IMR-90 (cell line): ENCODE data around the gene ATOH8. TPM values are rescaled to one million over a fixed set of nuclear protein-coding genes. Genes with fewer than 3 reads are reported as not detected.

ENCODE experiments used
- ATAC-seq: fragments of 200-7000 bp; cut with Tn5 transposase; 2 replicates; pipeline ENCODE4 v1.9.1; 2020; ENCODE audit warnings: low read depth, mild to moderate bottlenecking, moderate library complexity
- BruUV-seq: library from RNA; stranded (reverse); fragments of 400-500 nt; replicated peaks from 2 replicates; lab custom pipeline; 2021; lab: Mats Ljungman, UMichigan
- CTCF ChIA-PET: fragments of 300-600 bp; formaldehyde crosslinking; extraction: SDS; loops from one replicate; lab custom pipeline; 2021; ENCODE audit warnings: antibody characterized with exemption; lab: Yijun Ruan, JAX
- POLR2A ChIA-PET: fragments of 300-600 bp; sonication (Branson Sonifier 250); formaldehyde crosslinking; loops from one replicate; lab custom pipeline; 2022; ENCODE audit warnings: antibody characterized with exemption; ENCODE audit not compliant: unreplicated experiment; lab: Charles Lee
- DNase-seq: peaks from one replicate; pipeline ENCODE4 v3.0.0; 2013
- H2AFZ ChIP-seq: replicated peaks from 2 replicates; pipeline ENCODE3; 2013; ENCODE audit warnings: low read length, mild to moderate bottlenecking; ENCODE audit not compliant: poor library complexity
- H2AK5ac ChIP-seq: 2 replicates; pipeline ENCODE4 v1.6.1; 2013; ENCODE audit warnings: low read depth, low read length, inconsistent platforms
- H2AK9ac ChIP-seq: replicated peaks from 2 replicates; pipeline ENCODE3; 2013; ENCODE audit warnings: mild to moderate bottlenecking, low read depth, low read length, moderate library complexity; ENCODE audit not compliant: poor library complexity
- H2BK120ac ChIP-seq: 2 replicates; pipeline ENCODE4 v1.6.1; 2013; ENCODE audit warnings: low read depth, low read length, inconsistent platforms
- H2BK15ac ChIP-seq: 3 replicates; pipeline ENCODE4 v1.6.1; 2013; ENCODE audit warnings: low read depth, low read length, inconsistent platforms
- H2BK20ac ChIP-seq: 2 replicates; pipeline ENCODE4 v1.6.1; 2013; ENCODE audit warnings: low read depth, mild to moderate bottlenecking, inconsistent platforms, low read length, moderate library complexity
- H2BK5ac ChIP-seq: 2 replicates; pipeline ENCODE4 v1.6.1; 2013; ENCODE audit warnings: mild to moderate bottlenecking, low read depth, low read length, inconsistent platforms; ENCODE audit not compliant: poor library complexity, severe bottlenecking
- H3K14ac ChIP-seq: replicated peaks from 2 replicates; pipeline ENCODE4 v1.6.1; 2013; ENCODE audit warnings: low read depth, low read length, inconsistent platforms
- H3K18ac ChIP-seq: 2 replicates; pipeline ENCODE4 v1.6.1; 2013; ENCODE audit warnings: low read depth, low read length, control low read depth
- H3K23ac ChIP-seq: 2 replicates; pipeline ENCODE4 v1.6.1; 2013; ENCODE audit warnings: low read depth, low read length, inconsistent platforms
- H3K27ac ChIP-seq: 2 replicates; pipeline ENCODE4 v1.5.1; 2013; ENCODE audit warnings: mild to moderate bottlenecking, control low read depth, low read length; ENCODE audit not compliant: insufficient read depth
- H3K27me3 ChIP-seq: 2 replicates; pipeline ENCODE4 v1.6.1; 2013; ENCODE audit warnings: low read length; ENCODE audit not compliant: control insufficient read depth, insufficient read depth
- H3K36me3 ChIP-seq: 2 replicates; pipeline ENCODE4 v1.6.1; 2013; ENCODE audit warnings: low read length, mixed read lengths; ENCODE audit not compliant: control insufficient read depth, insufficient read depth
- H3K4ac ChIP-seq: 2 replicates; pipeline ENCODE4 v1.6.1; 2013; ENCODE audit warnings: low read depth, low read length, inconsistent platforms
- H3K4me1 ChIP-seq: 2 replicates; pipeline ENCODE4 v1.6.1; 2013; ENCODE audit warnings: low read length, mixed read lengths; ENCODE audit not compliant: control insufficient read depth, insufficient read depth
- H3K4me2 ChIP-seq: 2 replicates; pipeline ENCODE4 v1.6.1; 2013; ENCODE audit warnings: low read depth, mild to moderate bottlenecking, control low read depth, low read length, moderate library complexity
- H3K4me3 ChIP-seq: 2 replicates; pipeline ENCODE4 v1.5.1; 2013; ENCODE audit warnings: low read depth, mild to moderate bottlenecking, control low read depth, low read length, moderate library complexity; ENCODE audit not compliant: insufficient read depth
- H3K56ac ChIP-seq: 2 replicates; pipeline ENCODE4 v1.6.1; 2013; ENCODE audit warnings: low read length, inconsistent platforms; ENCODE audit not compliant: insufficient read depth; ENCODE audit errors: extremely low read depth
- H3K79me1 ChIP-seq, 2 experiments: 2 replicates each; pipeline ENCODE4 v1.6.1; 2013; ENCODE audit warnings: low read length in 2 of 2, inconsistent platforms in 1 of 2, low read depth in 1 of 2
- H3K9ac ChIP-seq: 2 replicates; pipeline ENCODE4 v1.6.1; 2013; ENCODE audit warnings: low read depth, low read length, control low read depth
- H3K9me1 ChIP-seq: 2 replicates; pipeline ENCODE4 v1.6.1; 2013; ENCODE audit warnings: low read length, inconsistent platforms; ENCODE audit not compliant: insufficient read depth
- H3K9me3 ChIP-seq: 2 replicates; pipeline ENCODE4 v1.6.1; 2013; ENCODE audit warnings: low read length; ENCODE audit not compliant: control insufficient read depth, insufficient read depth
- H4K20me1 ChIP-seq: 2 replicates; pipeline ENCODE4 v1.6.1; 2013; ENCODE audit warnings: low read length, inconsistent platforms; ENCODE audit not compliant: insufficient read depth
- H4K5ac ChIP-seq: 2 replicates; pipeline ENCODE4 v1.6.1; 2013; ENCODE audit warnings: mild to moderate bottlenecking, low read depth, low read length, control low read depth
- H4K8ac ChIP-seq, 2 experiments: 2 replicates each; pipeline ENCODE4 v1.6.1; 2013; ENCODE audit warnings: low read depth in 2 of 2, low read length in 2 of 2, control low read depth in 1 of 2, inconsistent platforms in 1 of 2
- H4K91ac ChIP-seq: 2 replicates; pipeline ENCODE4 v1.6.1; 2013; ENCODE audit warnings: low read depth, low read length, inconsistent platforms; ENCODE audit not compliant: insufficient read depth
- BHLHE40 ChIP-seq: fragments of 150-350 bp; IDR thresholded peaks from 2 replicates; pipeline ENCODE4 v1.6.1; 2016; ENCODE audit warnings: mild to moderate bottlenecking, low read depth, low read length
- CEBPB ChIP-seq: IDR thresholded peaks from 2 replicates; pipeline ENCODE4 v1.6.1; 2012; ENCODE audit warnings: low read depth, low read length, improper control_type of control experiment
- CHD1 ChIP-seq: IDR thresholded peaks from 2 replicates; pipeline ENCODE4 v1.6.1; 2012; ENCODE audit warnings: low read depth, low read length, improper control_type of control experiment
- CTCF ChIP-seq: conservative IDR thresholded peaks from 2 replicates; pipeline ENCODE4 v1.5.1; 2012; ENCODE audit warnings: mild to moderate bottlenecking, low read depth, low read length, improper control_type of control experiment
- ELK1 ChIP-seq: fragments of 150-350 bp; IDR thresholded peaks from 2 replicates; pipeline ENCODE4 v1.6.1; 2016; ENCODE audit warnings: low read depth, mild to moderate bottlenecking, low read length, moderate library complexity, borderline replicate concordance
- MAFK ChIP-seq: IDR thresholded peaks from 2 replicates; pipeline ENCODE4 v1.6.1; 2012; ENCODE audit warnings: low read depth, low read length, improper control_type of control experiment
- POLR2A ChIP-seq: IDR thresholded peaks from 2 replicates; pipeline ENCODE4 v1.6.1; 2012; ENCODE audit warnings: mild to moderate bottlenecking, low read depth, low read length
- RAD21 ChIP-seq: IDR thresholded peaks from 2 replicates; pipeline ENCODE4 v1.6.1; 2012; ENCODE audit warnings: low read length, improper control_type of control experiment
- RCOR1 ChIP-seq: IDR thresholded peaks from 2 replicates; pipeline ENCODE4 v1.6.1; 2012; ENCODE audit warnings: mild to moderate bottlenecking, low read length, improper control_type of control experiment; ENCODE audit not compliant: insufficient replicate concordance
- SMC3 ChIP-seq: fragments of 150-350 bp; IDR thresholded peaks from 2 replicates; pipeline ENCODE4 v1.6.1; 2016; ENCODE audit warnings: low read depth, mild to moderate bottlenecking, antibody characterized with exemption, low read length, moderate library complexity
- WGBS, 2 experiments: methylation state at CpG; one replicate each; pipeline versions ENCODE4 v1.1.5 to v1.1.7; 2013; ENCODE audit warnings: missing lambda C conversion rate in 2 of 2; ENCODE audit not compliant: insufficient read length in 1 of 2; ENCODE audit errors: extremely low coverage in 2 of 2; 5-methylcytosine and 5-hydroxymethylcytosine counted together
- dilution Hi-C: fragments of 300-500 bp; cut with HindIII; formaldehyde crosslinking; loops from one replicate; pipeline ENCODE4 v1.14.3; 2018; ENCODE audit warnings: low sequenced_read_pairs; ENCODE audit not compliant: unreplicated experiment
- in situ Hi-C: fragments of 300-500 bp; cut with MboI; formaldehyde crosslinking; loops from 3 replicates; pipeline ENCODE4 v1.14.3; 2019; ENCODE audit warnings: low sequenced_read_pairs, inconsistent platforms, mixed read lengths
- intact Hi-C: fragments of 100-400 bp; cut with micrococcal nuclease; formaldehyde crosslinking; loops from 2 replicates; pipeline ENCODE4 v1.10.0; 2022
- polyA plus RNA-seq, 3 experiments: library from polyadenylated mRNA; depleted of rRNA; stranded (reverse); fragments of >200 nt; gene quantifications; 2 replicates each; pipeline ENCODE4 v1.2.3, GENCODE V29; 2012; ENCODE audit warnings: low replicate concordance in 1 of 3
- total RNA-seq: library from RNA; depleted of rRNA; stranded (reverse); fragments of >200 nt; gene quantifications from 2 replicates; pipeline ENCODE4 v1.2.3, GENCODE V29; 2012

Gene ATOH8
- total and polyA plus RNA-seq, 2 of the 4 experiments (the other 2 are of a cell fraction), result 7.9 to 9.0 TPM

- Histone ChIP-seq H2BK5ac (no peak overlapping the region), H3K14ac (no peak overlapping the region; the same call in 1 of the 2 replicates), H3K9me1 (peaks cover 18% of the 10 kb centered on the region), H3K9me3 (no peaks in the 10 kb centered on the region), H4K20me1 (no peaks in the 10 kb centered on the region; the same call in 1 of the 2 replicates), H2AK9ac (peak overlapping the region; percentile 44), H3K4me1 (peaks cover 9% of the 10 kb centered on the region; the same call in 1 of the 2 replicates), H3K4me2 (no peak overlapping the region), H4K91ac (no peak overlapping the region), H3K79me1 (peaks cover 0 to 13% of the 10 kb centered on the region in 2 experiments; a peak in 3 of 4 replicates), H4K5ac (no peak overlapping the region), H3K23ac (peak overlapping the region; percentile 24; the same call in 1 of the 2 replicates), H2BK120ac (no peak overlapping the region), H2BK20ac (no peak overlapping the region; the same call in 1 of the 2 replicates), H3K27me3 (no peaks in the 10 kb centered on the region), H3K27ac (no peak overlapping the region), H3K9ac (no peak overlapping the region), H2AK5ac (peak overlapping the region; percentile 70; the same call in 1 of the 2 replicates), H3K56ac (no peak overlapping the region), H2AFZ (no peak overlapping the region), H3K18ac (no peak overlapping the region), H4K8ac (no peak overlapping the region), H3K4me3 (no peak overlapping the region), H2BK15ac (no peak overlapping the region), H3K4ac (peak overlapping the region; percentile 31; the same call in 1 of the 2 replicates), H3K36me3 (peaks cover 27% of the 10 kb centered on the region)
- intact Hi-C loops, result no loop called here
- ChIA-PET CTCF (no interaction called here), POLR2A (no interaction called here)
- DNase-seq (no peak), ATAC-seq (peak; percentile 8; the same call in 1 of the 2 replicates)
- no TSS peak for BruUV-seq
- TF ChIP-seq POLR2A, result no peak
- no peak for TF ChIP-seq CTCF
- TF ChIP-seq RCOR1, result no peak
- no peak for TF ChIP-seq RAD21
- TF ChIP-seq CHD1, result no peak
- no peak for TF ChIP-seq BHLHE40
- no peak for TF ChIP-seq CEBPB
- TF ChIP-seq SMC3, result no peak
- TF ChIP-seq ELK1, result no peak
- no peak for TF ChIP-seq MAFK
- in situ Hi-C loops, result no loop called here
- dilution Hi-C loops, result no loop called here
- 91% methylated on average over 3 of the region's 4 CpGs; no CpG with 5 or more reads in 1 of the 2 experiments for WGBS, 2 experiments
These were observed 32.1 kb downstream of the ATOH8 start for GRCh38 chr2:85785871-85786270.
